ENCODE measurements around the gene KLHDC7B.

KLHDC7B gene

DNA sequence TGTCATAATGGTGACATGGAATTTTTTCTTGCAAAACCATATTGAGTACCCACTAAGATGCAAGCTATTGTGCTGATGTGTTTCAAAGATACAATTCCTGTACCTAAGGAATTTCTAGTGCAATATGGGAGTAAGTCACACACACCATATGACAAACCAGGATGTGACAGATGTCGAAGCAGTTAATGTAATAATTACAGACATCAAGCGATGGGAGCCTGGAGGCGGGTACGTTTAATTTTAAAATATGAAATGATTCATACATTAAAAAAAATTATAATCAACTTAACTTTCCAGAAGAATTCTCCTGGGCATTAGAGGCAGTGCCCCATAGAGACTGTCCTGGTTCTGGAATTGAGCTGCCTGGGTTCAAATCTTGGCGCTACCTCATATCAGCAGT, 11.0 kb downstream of the KLHDC7B start:
- TF ChIP-seq, protein P1, sequence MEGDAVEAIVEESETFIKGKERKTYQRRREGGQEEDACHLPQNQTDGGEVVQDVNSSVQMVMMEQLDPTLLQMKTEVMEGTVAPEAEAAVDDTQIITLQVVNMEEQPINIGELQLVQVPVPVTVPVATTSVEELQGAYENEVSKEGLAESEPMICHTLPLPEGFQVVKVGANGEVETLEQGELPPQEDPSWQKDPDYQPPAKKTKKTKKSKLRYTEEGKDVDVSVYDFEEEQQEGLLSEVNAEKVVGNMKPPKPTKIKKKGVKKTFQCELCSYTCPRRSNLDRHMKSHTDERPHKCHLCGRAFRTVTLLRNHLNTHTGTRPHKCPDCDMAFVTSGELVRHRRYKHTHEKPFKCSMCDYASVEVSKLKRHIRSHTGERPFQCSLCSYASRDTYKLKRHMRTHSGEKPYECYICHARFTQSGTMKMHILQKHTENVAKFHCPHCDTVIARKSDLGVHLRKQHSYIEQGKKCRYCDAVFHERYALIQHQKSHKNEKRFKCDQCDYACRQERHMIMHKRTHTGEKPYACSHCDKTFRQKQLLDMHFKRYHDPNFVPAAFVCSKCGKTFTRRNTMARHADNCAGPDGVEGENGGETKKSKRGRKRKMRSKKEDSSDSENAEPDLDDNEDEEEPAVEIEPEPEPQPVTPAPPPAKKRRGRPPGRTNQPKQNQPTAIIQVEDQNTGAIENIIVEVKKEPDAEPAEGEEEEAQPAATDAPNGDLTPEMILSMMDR (IDR thresholded peaks at IDR 0.05): no peak
- TF ChIP-seq ZFX (IDR thresholded peaks at IDR 0.05; ENCODE audit: borderline replicate concordance): no peak
- H3K27ac ChIP-seq: no peak overlapping the region

GRCh38 chr22:50560034-50560433, 14.3 kb downstream of the KLHDC7B start:
- TF ChIP-seq ZFX (IDR thresholded peaks at IDR 0.05; ENCODE audit: borderline replicate concordance): no peak
- TF ChIP-seq, protein P1 (IDR thresholded peaks at IDR 0.05): no peak
- no peak overlapping the region for H3K27ac ChIP-seq

DNA sequence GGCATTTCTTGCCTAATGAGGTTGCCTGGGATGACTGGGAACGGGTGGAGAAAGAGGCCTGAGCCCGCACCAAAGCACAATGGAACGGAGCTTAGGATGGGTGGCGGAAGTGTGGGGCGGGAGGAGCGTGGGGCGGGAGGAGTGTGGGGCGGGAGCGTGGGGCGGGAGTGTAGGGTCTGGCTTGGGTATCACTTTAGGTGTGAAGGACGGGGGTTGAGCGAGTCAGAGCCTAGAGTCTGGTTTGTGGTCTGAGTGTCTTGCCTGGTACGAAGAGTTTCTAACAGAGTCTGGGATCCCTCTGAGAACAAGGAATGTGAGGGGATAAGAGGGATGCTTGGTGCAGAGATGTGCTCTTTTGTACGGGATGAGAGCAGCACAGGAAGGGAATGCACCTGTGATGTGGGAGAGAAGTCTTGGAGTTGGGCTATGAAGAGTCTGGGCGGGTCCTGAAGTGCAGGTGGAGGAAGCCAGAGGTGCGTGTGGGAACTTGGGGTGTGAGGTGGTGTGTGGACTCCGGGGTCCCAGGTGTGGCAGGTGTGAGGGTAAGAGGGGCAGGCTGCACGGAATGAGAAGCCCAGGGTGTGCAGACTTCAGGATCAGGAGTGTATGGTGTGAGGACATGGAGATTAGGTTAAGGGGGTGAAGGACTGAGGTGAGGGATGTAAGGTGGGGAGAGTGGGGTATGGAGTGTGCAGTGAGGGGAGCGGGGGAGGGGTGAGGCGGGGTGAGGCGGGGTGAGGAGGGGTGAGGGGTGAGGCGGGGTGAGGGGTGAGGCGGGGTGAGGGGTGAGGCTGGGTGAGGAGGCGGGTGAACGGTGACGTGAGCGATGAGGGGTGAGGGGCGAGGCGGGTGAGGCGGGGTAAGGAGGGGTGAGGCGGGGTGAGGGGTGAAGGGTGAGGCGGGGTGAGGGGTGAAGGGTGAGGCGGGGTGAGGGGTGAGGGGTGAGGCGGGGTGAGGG, 16.0 kb downstream of the KLHDC7B start:
- H3K27ac ChIP-seq: no peak overlapping the region
- TF ChIP-seq, protein P1 (IDR thresholded peaks at IDR 0.05): no peak
- TF ChIP-seq ZFX (IDR thresholded peaks at IDR 0.05; ENCODE audit: borderline replicate concordance): no peak

DNA sequence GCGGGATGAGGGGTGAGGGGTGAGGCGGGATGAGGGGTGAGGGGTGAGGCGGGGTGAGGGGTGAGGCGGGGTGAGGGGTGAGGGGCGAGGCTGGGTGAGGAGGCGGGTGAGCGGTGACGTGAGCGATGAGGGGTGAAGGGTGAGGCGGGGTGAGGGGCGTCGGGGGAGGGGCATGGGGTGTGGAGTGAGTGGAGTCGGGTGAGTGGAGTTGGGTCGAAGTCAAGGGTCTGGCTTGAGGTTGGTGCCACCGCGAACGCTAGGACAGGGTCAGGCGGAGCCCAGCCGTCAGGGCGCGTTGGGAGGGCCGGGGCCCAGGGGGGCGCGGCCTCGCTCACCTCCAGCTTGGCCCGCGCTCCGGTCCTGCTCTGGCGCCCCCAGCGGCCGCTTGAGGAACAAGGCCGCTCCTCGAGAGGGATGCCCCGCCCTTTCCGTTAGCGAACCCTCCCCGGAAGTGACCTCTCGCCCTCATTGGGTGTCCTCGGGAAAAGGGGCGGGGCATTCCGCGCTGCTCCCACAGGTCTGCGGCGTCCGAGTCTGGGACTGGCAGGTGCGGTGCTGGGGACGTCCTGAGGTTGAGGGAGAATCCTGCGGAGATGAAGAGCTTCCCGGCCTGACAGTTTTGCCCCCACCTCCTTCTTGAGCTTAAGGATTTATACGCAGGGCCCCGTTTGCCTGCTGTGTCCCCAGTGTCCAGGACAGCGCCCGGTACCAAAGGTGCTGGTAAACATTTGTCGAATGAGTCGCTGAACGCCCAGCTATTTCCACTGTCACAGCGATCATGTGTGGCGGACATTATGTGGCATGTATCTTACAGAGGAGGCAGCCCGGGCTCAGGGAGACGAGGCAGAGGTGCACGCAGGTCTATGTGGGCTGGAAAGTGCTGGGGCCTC, 17.1 kb downstream of the KLHDC7B start, which contains the start of gene SYCE3:
Gene SYCE3 (minus strand): TSS at position 397 of the 890 bp plus-strand sequence. CDS start 6,514 bp downstream, outside the sequence.
- TF ChIP-seq, protein P1 (IDR thresholded peaks at IDR 0.05): peak; percentile 93
- no peak for TF ChIP-seq ZFX (IDR thresholded peaks at IDR 0.05; ENCODE audit: borderline replicate concordance)
- peak within 1 kb of the TSS; percentile 82 for H3K27ac ChIP-seq

DNA sequence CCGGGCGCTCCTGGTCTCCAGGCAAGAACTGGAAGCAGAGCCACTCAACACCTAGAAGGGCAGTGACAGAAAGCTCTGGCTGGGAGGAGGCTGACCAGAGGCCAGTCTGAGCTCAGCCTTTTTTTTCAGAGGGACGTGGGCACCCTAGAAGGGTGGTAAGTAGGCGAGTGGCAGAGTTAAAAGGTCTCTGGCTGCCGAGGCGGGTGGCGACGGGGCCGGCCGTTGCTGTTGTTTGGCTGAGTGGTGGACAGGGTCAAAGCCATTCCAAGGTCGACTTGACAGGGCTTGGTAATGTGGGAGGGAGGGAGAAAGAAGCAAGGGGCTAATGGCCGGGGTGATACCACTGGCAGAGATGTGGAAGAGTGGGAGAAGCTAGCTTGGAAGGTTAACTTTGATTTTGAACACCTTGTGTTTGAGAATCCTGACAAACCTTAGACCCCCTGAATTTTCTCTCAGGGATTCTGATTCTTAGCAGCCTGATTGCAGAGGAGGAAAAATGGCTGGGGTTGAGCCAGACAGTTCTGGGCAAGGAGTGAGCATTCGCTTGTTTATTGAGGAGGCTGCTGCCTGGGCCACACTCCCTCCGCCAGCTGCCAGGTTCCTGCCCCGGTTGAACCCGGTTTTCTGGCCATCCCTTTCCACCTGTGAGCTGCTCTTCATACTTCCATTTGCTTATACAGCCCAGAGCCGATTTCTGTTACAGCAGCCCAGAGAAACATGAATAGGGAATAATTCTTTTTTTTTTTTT, 17.9 kb downstream of the KLHDC7B start:
- H3K27ac ChIP-seq: peak overlapping the region; percentile 82
- TF ChIP-seq, protein P1 (IDR thresholded peaks at IDR 0.05): no peak
- TF ChIP-seq ZFX (IDR thresholded peaks at IDR 0.05; ENCODE audit: borderline replicate concordance): no peak

DNA sequence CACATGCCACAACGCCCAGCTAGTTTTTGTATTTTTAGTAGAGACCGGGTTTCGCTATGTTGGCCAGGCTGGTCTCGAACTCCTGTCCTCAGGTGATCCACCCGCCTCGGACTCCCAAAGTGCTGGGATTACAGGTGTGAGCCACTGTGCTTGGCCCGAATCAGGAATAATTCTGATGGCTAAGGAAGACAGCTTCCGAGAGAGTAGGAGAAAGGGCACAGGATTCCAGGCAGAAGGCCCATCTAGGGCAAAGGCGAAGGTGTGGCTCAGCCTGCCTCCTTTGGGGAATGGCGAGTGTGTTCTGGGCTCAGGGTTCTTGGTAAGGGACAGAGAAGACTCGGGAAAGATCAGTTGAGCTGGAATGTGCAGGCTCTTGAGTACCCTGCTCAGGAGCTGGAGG, 18.6 kb downstream of the KLHDC7B start:
- TF ChIP-seq, protein P1 (IDR thresholded peaks at IDR 0.05): no peak
- TF ChIP-seq ZFX (IDR thresholded peaks at IDR 0.05; ENCODE audit: borderline replicate concordance): no peak
- no peak overlapping the region for H3K27ac ChIP-seq
